H1 (cell line): Measurements from ENCODE around the gene MAGOH. TPM values are rescaled to one million over a fixed set of nuclear protein-coding genes. Genes with fewer than 3 reads are reported as not detected.

Experiments used
- EZH2 ChIP-seq: fragments of 200-600 bp; sonication (generic); IDR thresholded peaks from 2 replicates; pipeline ENCODE4 v1.7.1; 2012; ENCODE audit warnings: low read depth, mild to moderate bottlenecking, moderate library complexity, low read length, inconsistent platforms; ENCODE audit not compliant: severe bottlenecking
- RBBP5 ChIP-seq: IDR thresholded peaks from 2 replicates; pipeline ENCODE4 v1.7.1; 2012; ENCODE audit warnings: low read depth, mild to moderate bottlenecking, inconsistent platforms, low read length, moderate library complexity, borderline replicate concordance
- SP2 ChIP-seq: IDR thresholded peaks from 2 replicates; pipeline ENCODE4 v1.6.1; 2012; ENCODE audit warnings: mild to moderate bottlenecking, low read length, inconsistent platforms
- polyA plus RNA-seq, 7 experiments: library from polyadenylated mRNA; depleted of rRNA in 3 of 7; stranded (reverse) in 5 of 7; unstranded in 2 of 7; fragments of >200 nt in 5 of 7; fragments of 200-250 nt in 2 of 7; gene quantifications; 1 replicate in 5 of 7; 2 replicates in 1 of 7; 4 replicates in 1 of 7; pipeline versions ENCODE4 v1.2.1 to v1.2.3, GENCODE V29; 2011 to 2013; ENCODE audit warnings: missing spikeins in 2 of 7, mixed read lengths in 2 of 7
- total RNA-seq: library from RNA; stranded (reverse); fragmentation: NEBNext Ultra II Directional; extraction: Animal tissue kit (Norgen Biotek cat#: 25700); gene quantifications from 2 replicates; pipeline ENCODE4 v1.2.1, GENCODE V29; 2021

MAGOH gene
- total and polyA plus RNA-seq, 2 of the 8 experiments (the other 6 are each of a cell fraction or from before 2014, with no cell fraction given), result 46.9 to 74.3 TPM

GRCh38 chr1:53265581-53265980 lies 27.3 kb upstream of the MAGOH start (continued):
- no peak for TF ChIP-seq SP2
- TF ChIP-seq RBBP5, result no peak
- TF ChIP-seq EZH2, result no peak
